GM21515 (cell line): ENCODE data around the gene SGMS2.
"Not testable (repeated sequence)": the region's sequence is repeated elsewhere in the genome, so short reads cannot be mapped to it uniquely, and the experiment has no call there.

Source experiments
- ATAC-seq: cut with Tn5 transposase; IDR thresholded peaks from one replicate; pipeline ENCODE4 v1.9.1; 2021; ENCODE audit not compliant: unreplicated experiment

Gene SGMS2

DNA sequence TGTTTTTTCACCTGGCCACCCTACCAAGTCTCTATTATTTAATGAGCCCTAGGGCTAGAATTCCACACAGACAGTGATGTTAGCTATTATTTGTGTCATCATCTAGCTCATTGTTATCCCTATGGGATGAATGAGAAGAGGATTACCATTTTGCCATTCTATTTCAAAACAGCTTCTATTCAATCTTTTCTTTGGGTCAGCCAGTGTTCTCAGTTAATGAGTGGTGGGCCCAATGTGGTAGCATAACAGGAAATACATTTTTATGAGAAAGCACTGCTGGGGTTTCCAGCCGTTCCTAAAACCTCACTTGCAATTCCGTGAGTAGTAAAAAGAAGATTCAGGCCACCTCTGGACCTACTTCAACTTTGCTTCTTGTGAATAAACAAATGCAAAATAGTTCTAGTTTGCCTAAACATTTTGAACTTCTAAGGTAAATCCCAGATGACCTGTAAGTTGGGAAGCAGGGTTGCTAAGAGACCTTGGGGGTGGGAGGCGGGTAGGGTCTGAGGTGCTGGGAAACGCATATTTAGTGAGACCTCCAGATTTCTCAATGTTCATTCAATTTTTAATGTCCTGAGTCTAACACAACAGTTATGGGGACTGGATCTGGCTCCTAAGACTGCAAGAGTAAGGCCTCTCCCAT is 81.8 kb downstream of the SGMS2 start:
- ATAC-seq: no peak

DNA sequence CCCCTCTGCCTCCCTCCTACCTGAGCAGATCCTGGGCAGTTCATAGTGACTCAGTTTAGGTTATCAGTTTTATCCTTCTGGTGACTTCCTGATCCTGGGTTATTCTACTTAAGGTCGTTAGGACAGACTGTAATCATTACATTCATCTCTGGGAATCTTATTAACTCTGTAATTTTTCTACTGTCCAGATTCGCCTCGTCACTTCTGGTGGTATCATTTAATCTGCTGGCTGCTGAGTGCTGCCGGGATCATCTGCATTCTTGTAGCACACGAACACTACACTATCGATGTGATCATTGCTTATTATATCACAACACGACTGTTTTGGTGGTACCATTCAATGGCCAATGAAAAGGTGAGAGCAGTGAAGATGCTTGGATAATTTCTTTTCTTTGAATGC is 83.6 kb downstream of the SGMS2 start:
- no peak for ATAC-seq

DNA sequence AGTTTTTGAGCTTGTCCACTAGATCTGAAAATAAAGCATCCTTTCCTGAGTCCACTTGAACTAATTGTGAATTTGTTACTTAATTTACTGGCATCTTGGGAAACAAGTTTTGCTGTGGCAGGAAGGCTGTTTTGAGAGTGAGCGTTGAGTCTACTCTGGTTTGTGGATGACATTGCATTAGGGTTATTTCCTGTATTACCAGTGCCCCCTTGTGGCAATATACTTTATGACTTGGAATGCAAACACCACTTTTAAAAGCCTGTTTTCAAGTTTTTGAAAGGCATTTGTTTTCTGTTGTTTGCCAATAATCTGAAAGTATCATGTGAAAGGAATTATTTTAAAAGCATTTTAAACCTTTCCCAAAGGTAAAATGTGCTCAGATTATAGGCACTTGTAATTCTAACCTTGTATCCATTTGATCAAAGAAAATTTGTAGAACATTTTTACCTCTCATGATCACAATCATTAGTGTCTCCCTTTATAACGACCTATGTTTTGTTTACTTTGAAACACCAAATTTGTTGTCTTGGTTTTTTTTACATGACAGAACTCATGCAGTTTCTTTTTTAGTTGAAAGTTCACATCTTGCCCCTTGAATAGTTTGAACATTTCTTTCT is 88.7 kb downstream of the SGMS2 start:
- ATAC-seq: peak; percentile 92

DNA sequence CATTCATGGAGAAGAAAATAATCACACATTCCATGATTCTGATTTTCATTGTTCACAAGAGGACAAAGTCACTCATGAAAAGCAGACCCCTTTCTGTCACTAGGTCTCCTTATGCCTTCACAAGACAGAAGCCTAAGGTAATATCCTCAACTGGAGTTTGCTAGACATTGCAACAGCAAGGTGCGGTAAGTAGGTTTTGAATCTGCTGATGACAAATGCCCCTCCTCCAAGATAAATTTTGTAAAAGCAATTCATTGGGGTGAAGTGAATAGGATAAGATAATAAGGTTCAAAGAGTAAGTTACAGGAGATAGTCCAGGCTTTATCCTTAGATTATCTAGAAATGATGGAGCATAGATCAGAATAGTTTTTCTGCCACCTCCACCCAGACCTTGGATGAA is 90.5 kb downstream of the SGMS2 start:
- no peak for ATAC-seq

DNA sequence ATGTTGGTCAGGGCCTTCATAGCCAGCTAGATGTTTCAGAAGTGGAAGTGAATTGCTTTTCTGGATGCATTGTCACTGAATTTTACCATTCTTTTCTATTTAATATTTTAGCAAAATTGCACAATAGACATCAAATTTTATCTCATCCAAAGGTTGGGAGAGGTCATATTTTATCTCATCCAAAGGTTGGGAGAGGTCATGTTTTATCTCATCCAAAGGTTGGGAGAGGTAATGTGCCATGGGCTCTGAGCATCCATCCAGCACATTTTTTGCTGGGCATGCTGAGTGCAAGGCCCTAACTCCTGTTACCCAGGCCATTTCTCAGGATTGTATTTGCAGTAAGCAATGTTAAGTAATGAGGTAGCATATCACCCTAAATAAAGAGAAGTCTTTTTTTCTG is 91.9 kb downstream of the SGMS2 start:
- no peak for ATAC-seq

DNA sequence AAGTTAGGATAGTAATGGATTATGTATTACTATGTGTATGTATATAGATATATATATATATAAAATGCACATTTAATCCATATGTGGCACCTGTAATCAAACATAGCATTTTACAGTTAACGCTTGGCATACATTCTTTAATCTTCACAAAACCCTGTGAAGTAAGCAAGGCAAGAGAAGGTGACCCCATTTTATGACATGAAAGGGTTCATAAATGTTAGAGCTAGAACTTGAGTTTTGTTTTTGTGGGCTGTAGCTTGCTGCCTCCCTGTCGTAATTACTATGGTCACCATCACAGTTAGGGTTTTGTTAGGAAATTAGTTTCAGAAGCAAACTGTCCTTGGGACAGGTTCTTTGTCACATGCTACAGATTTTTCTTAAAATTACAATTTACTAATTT is 92.8 kb downstream of the SGMS2 start:
- no peak for ATAC-seq

DNA sequence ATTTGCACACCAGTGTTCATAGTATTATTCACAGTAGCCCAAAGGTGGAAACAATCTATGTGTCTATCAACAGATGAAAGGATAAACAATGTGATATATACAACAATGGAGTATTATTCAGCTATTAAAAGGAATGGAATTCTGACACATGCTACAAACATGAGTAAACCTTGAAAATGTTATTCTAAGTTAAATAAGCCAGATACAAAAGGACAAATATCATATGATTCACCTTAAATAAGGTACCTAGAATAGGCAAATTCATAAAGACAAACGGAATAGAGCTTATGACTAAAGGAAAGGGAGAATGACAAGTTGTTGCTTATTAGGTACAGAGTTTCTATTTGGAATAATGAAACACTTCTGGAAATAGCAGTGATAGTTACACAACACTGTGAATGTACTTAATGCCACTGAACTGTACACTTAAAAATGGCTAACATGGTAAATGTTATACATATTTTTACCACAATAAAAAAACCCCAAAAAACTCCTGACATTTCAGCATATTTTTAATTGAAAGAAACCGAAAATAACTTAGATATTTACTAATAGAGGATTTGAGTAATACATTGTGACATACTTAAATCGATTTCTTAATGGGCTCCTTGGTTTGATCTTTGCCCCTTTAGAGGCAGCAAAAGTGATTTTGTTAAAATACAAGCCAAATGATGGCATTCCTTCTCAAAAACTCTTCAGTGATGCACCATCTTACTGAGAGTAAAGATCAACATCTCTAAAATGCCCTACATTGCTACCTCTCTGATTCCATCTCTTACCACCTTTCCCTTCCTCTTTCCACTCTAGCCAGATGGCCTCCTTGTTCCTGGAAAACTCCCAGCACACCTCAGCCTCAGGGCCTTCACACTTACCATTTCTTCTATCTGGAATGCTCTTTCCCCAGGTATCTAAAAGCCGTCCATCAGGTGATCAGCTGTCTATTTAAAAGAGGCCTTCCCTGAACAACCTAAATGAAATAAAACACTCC is 98.0 kb downstream of the SGMS2 start:
- no peak for ATAC-seq

DNA sequence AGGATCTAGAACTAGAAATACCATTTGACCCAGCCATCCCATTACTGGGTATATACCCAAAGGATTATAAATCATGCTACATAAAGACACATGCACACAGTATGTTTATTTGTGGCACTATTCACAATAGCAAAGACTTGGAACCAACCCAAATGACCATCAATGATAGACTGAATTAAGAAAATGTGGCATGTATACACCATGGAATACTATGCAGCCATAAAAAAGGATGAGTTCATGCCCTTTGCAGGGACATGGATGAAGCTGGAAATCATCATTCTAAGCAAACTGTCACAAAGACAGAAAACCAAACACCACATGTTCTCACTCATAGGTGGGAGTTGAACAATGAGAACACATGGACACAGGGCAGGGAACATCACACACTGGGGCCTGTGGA is 101.0 kb downstream of the SGMS2 start:
- ATAC-seq: not testable (repeated sequence)

DNA sequence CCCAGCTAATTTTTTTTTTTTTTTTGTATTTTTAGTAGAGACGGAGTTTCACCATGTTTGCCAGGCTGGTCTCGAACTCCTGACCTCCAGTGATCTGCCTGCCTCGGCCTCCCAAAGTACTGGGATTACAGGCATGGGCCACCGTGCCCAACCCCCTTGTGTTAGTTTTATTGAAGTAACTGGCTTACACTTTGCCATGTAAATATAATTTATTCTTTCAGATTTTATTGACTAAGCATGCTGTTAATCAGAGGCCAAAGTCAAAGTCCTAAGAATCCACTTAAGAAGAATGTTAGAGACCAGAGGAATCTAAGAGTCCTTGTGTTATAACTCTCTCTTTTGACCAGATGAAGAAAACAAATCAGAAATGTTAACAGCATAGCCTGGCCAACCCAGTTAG is 102.1 kb downstream of the SGMS2 start:
- ATAC-seq: not testable (repeated sequence)

DNA sequence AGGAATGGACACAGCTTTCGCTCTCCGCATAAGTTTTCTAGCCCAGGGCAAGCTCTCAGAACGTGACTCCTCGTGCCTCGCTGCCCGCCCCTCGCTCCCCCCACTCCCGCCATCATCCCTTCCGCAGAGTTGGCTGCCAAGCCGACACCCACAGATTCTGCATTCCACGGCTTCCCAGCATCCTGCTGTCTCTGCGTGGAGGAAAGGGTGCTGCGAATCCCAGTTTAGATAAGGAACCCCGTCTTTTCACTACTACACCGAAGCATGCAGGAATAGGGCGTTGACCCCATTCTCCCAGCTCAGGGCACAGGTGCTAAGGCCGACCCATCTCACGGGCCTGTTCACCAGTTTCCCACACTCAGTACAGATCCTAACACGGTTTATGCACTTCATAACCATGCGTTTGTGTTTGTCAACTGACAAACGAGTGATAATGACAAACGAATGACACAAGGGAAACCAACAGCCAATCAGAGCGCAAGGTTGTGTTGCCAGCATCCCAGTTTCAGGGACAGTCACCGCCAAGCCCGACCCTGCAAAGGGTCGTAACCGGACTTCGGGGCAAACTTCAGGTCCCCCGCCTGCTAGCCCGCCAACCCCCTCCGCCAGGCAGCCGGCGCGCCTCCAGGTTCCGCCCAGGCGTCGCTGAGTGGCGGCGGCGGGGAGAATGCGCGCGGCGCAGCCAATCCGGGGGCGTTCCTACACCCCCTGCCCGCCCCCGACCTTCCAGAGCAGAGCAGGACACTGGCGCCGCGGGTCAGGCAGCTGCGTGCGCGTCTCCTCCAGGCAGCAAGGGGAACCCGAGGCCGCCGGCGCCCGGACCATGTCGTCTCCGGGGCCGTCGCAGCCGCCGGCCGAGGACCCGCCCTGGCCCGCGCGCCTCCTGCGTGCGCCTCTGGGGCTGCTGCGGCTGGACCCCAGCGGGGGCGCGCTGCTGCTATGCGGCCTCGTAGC is 106.4 kb downstream of the SGMS2 start, which contains the start of gene CYP2U1:
TSS of gene CYP2U1 (plus strand) at position 729 of the 954 bp plus-strand sequence. CDS start at position 824, 95 bp downstream.
- ATAC-seq: peak; percentile 97

DNA sequence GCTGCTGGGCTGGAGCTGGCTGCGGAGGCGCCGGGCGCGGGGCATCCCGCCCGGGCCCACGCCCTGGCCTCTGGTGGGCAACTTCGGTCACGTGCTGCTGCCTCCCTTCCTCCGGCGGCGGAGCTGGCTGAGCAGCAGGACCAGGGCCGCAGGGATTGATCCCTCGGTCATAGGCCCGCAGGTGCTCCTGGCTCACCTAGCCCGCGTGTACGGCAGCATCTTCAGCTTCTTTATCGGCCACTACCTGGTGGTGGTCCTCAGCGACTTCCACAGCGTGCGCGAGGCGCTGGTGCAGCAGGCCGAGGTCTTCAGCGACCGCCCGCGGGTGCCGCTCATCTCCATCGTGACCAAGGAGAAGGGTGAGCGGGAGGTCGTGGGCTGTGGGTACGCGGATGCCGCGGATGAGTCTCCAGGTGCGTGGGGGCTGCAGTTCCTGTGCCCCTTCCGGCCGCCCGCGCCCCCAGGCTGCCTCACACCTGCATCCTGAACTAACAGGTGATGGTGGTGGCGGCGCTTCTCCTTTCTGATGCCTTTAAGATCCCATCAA is 107.1 kb downstream of the SGMS2 start:
- ATAC-seq: peak; percentile 19

DNA sequence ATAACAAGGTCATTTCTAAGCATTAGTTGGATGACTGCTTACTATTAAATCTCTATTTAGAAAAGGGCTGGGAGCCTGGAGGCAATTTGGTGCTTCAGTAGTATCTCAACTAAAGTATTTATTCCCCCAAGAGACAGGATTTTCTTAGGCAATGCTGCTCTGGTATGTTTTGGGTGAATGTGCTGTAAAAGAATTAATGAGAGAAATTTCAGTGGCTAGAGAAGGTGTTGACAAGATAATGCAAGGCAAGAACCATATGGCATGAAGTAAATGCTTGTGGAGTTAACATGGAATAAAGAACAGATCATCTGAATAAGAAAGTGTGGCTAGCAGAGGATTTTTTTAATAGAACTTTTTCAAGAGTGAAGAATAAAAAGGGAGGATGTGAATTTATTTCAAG is 110.5 kb downstream of the SGMS2 start:
- ATAC-seq: no peak

DNA sequence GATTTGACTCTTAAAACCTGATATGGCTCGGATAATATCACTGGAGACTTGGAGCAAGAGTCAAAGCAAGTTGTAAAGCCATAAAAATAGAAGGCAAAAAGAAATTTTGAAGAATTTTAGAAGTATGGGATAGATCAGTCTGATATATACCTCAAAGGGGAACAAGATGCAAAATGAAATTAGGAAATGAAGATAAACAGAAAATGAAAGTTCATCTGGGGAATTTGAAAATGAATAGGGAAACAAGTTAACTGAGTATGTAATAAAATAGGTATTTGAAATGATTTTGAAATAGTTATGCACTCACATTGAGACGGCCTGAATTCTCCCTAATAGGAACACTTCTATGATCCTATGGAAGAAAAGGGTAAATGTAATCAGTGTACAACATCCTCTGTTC is 112.3 kb downstream of the SGMS2 start:
- no peak for ATAC-seq

DNA sequence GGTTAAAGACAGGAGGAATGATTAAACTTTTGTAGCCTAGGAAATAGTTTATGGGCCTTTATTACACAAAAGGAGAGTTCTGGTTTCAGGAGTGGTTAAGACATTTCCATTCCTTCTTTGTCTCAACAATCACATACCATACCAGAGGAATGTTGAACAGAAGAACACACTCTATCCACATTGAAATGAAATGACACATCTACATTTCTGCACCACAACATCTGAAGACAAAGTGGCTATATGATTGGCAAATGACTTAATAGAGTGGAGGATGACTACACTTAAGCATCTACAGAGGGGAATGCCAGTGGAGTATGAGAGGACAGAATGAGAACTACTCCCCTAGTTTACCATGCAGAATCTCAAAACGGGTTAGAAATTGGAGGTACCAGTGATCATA is 114.6 kb downstream of the SGMS2 start:
- ATAC-seq: no peak

DNA sequence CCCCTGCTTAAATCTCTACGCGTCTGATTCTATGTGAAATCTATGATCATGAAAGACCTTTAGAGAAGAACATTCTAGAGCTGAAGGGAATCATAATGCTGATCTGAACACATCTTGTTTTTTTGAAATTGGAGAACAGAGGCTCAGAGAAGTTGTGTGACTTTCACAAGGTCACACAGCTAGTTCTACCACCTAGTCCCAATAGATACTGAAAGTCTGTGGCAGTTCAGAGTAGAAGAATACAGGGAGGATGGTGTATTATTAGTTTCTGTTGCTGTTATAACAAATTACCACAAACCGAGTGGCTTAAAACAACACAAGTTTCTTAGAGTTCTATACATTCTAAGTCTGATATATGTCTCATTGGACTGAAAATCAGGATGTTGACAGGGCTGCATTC is 121.1 kb downstream of the SGMS2 start:
- ATAC-seq: no peak

DNA sequence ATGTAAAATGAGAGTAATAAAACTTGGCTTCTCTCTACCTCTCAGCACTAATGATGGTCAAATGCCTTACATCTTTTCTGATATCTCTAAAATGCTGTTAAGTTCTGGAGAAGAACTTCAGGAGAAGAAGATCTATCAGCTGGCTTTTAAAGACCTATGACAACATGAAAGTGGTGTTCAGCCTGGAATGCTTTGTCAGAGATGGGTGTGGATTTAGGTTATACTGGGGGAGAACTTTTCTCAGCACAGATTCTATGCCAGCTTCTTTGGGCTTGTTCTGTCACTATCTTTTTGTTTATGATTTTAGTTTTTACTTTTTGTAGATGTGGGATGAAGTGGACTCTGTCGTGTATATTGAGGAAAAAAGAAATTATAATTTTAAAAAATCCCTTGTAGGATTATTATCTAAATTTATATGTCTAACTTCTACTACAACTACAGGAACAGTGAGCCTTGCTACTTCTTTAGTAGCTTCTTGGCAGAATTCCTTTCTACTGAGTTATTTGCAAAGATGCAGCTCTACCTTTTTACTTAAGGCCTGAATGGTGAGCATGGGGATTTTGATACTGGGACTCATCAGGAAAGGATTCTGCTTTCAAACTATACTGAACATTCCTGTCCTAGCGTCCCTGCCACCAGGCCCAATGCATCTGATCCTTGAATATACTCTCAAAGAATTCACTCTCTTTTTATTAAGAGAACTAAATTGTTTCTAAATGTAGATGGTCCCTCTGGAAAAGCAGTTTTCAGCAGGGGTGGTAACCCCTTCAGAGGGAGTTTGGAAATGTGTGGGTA is 126.2 kb downstream of the SGMS2 start:
- ATAC-seq: no peak

DNA sequence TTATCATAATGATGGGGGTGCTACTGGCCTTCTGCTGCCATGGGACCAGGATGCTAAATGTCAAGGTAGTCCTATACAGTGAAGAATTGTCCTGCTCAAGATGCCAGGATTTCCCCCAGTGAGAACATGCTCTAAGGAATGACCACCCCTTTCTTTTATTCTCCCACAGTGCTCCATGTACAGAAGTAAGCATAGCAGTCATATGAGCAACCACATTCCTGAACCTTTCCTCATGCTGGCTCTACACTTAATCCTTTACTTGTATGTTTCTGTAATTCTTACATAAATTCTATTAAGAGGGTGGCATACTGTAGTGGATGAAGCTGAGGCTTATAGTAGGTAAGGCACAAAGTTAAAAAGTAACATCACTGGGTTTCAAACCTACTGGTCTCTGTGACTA is 126.8 kb downstream of the SGMS2 start:
- ATAC-seq: no peak

DNA sequence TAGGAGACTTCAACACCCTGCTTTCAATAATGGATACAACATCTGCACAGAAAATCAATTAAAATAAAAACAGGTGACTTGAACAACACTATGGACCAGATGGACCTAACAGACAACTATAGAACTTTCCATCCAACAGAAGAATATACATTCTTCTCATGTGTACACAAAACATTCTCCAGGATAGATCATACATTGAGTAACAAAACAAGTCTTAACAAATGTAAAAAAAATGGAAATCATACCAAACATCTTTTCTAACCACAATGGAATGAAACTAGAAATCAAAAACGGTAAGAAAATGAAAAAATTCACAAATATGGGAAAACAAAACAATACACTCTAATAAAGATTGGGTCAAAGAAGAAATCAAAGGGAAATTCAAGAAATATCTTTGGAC is 131.3 kb downstream of the SGMS2 start:
- no peak for ATAC-seq
